Liver (tissue), 9 donors: ENCODE results near the gene FBN1. TPM values are rescaled to one million over a fixed set of nuclear protein-coding genes. Genes with fewer than 3 reads are reported as not detected.

ENCODE experiments used
- DNase-seq: peaks from one replicate; pipeline ENCODE4 v3.0.0-alpha.2; 2017; ENCODE audit warnings: low spot score
- H3K27ac ChIP-seq, 2 donors: one replicate each; pipeline ENCODE4 v1.7.0; 2013; ENCODE audit warnings: inconsistent platforms in 2 of 2, low read length in 2 of 2, control low read depth in 1 of 2, low read depth in 1 of 2, mild to moderate bottlenecking in 1 of 2
- H3K27me3 ChIP-seq, 4 donors: one replicate each; pipeline versions ENCODE4 v1.6.1 to v1.7.0; 2013; ENCODE audit warnings: low read length in 3 of 4, inconsistent platforms in 1 of 4, mild to moderate bottlenecking in 1 of 4, moderate library complexity in 1 of 4; ENCODE audit not compliant: control insufficient read depth in 4 of 4, insufficient read depth in 4 of 4
- H3K36me3 ChIP-seq, 4 donors: one replicate each; pipeline versions ENCODE4 v1.6.1 to v1.7.0; 2013; ENCODE audit warnings: low read length in 3 of 4, mild to moderate bottlenecking in 3 of 4, low read depth in 1 of 4, moderate library complexity in 1 of 4; ENCODE audit not compliant: control insufficient read depth in 4 of 4, insufficient read depth in 3 of 4
- H3K4me1 ChIP-seq, 4 donors: one replicate each; pipeline versions ENCODE4 v1.6.1 to v1.7.0; 2013; ENCODE audit warnings: low read length in 3 of 4, mild to moderate bottlenecking in 3 of 4, moderate library complexity in 1 of 4; ENCODE audit not compliant: control insufficient read depth in 4 of 4, insufficient read depth in 4 of 4
- H3K4me3 ChIP-seq, 3 donors: one replicate each; pipeline versions ENCODE4 v1.6.1 to v1.7.0; 2013; ENCODE audit warnings: low read length in 3 of 3, control low read depth in 1 of 3, low read depth in 1 of 3, mild to moderate bottlenecking in 1 of 3
- H3K9ac ChIP-seq, 2 donors: one replicate each; pipeline ENCODE4 v1.7.0; 2013; ENCODE audit warnings: low read length in 2 of 2, mild to moderate bottlenecking in 2 of 2, moderate library complexity in 2 of 2, control low read depth in 1 of 2, low read depth in 1 of 2
- H3K9me3 ChIP-seq, 4 donors: one replicate each; pipeline versions ENCODE4 v1.6.1 to v1.7.0; 2013; ENCODE audit warnings: low read length in 3 of 4; ENCODE audit not compliant: control insufficient read depth in 4 of 4
- CTCF ChIP-seq: fragments of 150-350 bp; IDR thresholded peaks from 2 replicates; pipeline ENCODE4 v1.5.1; 2017; ENCODE audit warnings: improper control_type of control experiment, low read depth, low read length; ENCODE audit not compliant: missing input control
- EGR1 ChIP-seq, 2 donors: IDR thresholded peaks; 2 replicates each; pipeline ENCODE4 v1.6.1; 2016 to 2018; ENCODE audit warnings: antibody characterized with exemption in 2 of 2, low read depth in 2 of 2
- FOXA1 ChIP-seq: IDR thresholded peaks from 2 replicates; pipeline ENCODE4 v1.6.1; 2016; ENCODE audit warnings: antibody characterized with exemption
- FOXA2 ChIP-seq: IDR thresholded peaks from 2 replicates; pipeline ENCODE4 v1.6.1; 2016; ENCODE audit warnings: antibody characterized with exemption
- GABPA ChIP-seq, 2 donors: IDR thresholded peaks in 1 of 2; conservative IDR thresholded peaks in 1 of 2; 2 replicates each; pipeline ENCODE4 v1.6.1; 2016; ENCODE audit warnings: antibody characterized with exemption in 2 of 2, mild to moderate bottlenecking in 1 of 2, moderate library complexity in 1 of 2
- HNF4A ChIP-seq, 2 donors: conservative IDR thresholded peaks; 2 replicates each; pipeline ENCODE4 v1.6.1; 2016; ENCODE audit warnings: antibody characterized with exemption in 2 of 2, mild to moderate bottlenecking in 2 of 2
- HNF4G ChIP-seq: IDR thresholded peaks from 2 replicates; pipeline ENCODE4 v1.6.1; 2016; ENCODE audit warnings: antibody characterized with exemption
- JUND ChIP-seq, 2 donors: IDR thresholded peaks; 2 replicates each; pipeline ENCODE4 v1.6.1; 2016; ENCODE audit warnings: antibody characterized with exemption in 2 of 2
- NR2F2 ChIP-seq: IDR thresholded peaks from 2 replicates; pipeline ENCODE4 v1.6.1; 2016; ENCODE audit warnings: antibody characterized with exemption
- RAD21 ChIP-seq, 2 donors: IDR thresholded peaks; 2 replicates each; pipeline ENCODE4 v1.6.1; 2016; ENCODE audit warnings: antibody characterized with exemption in 2 of 2, mild to moderate bottlenecking in 2 of 2
- REST ChIP-seq: IDR thresholded peaks from 2 replicates; pipeline ENCODE4 v1.6.1; 2016; ENCODE audit warnings: antibody characterized with exemption, mild to moderate bottlenecking
- RXRA ChIP-seq, 2 donors: IDR thresholded peaks; 2 replicates each; pipeline ENCODE4 v1.6.1; 2017 to 2018; ENCODE audit warnings: antibody characterized with exemption in 2 of 2, mild to moderate bottlenecking in 1 of 2
- TAF1 ChIP-seq: conservative IDR thresholded peaks from 2 replicates; pipeline ENCODE4 v1.6.1; 2016; ENCODE audit warnings: antibody characterized with exemption, mild to moderate bottlenecking
- YY1 ChIP-seq: IDR thresholded peaks from 2 replicates; pipeline ENCODE4 v1.6.1; 2016; ENCODE audit warnings: antibody characterized with exemption, mild to moderate bottlenecking
- WGBS: extraction: QIAGEN DNeasy Blood & Tissue Kit; methylation state at CpG from one replicate; pipeline ENCODE4 v1.1.7; 2013; 5-methylcytosine and 5-hydroxymethylcytosine counted together
- polyA plus RNA-seq, 2 donors: library from polyadenylated mRNA; stranded (reverse) in 1 of 2; unstranded in 1 of 2; fragments of 200-250 nt in 1 of 2; fragments of >200 nt in 1 of 2; fragmentation: Nextera tagmentation in 1 of 2; extraction: Ambion mirVana in 1 of 2; gene quantifications; one replicate each; pipeline versions ENCODE4 v1.2.1 to v1.2.3, GENCODE V29; 2013 to 2015
- total RNA-seq, 2 donors: library from RNA; depleted of rRNA; stranded (reverse); fragments of >200 nt; gene quantifications; one replicate each; pipeline ENCODE4 v1.2.3, GENCODE V29; 2014
- TF ChIP-seq, protein P1 (sequence below): IDR thresholded peaks from 2 replicates; pipeline ENCODE4 v1.6.1; 2016; ENCODE audit warnings: antibody characterized with exemption
- TF ChIP-seq, protein P2 (sequence below): IDR thresholded peaks from 2 replicates; pipeline ENCODE4 v1.6.1; 2016; ENCODE audit warnings: antibody characterized with exemption
- TF ChIP-seq, protein P3 (sequence below): IDR thresholded peaks from 2 replicates; pipeline ENCODE4 v1.6.1; 2016; ENCODE audit warnings: antibody characterized with exemption
- donor health status: healthy.
- donor health status: healthy.
- donor health status: healthy.
- donor health status: healthy.
- donor health status: healthy.

The FBN1 gene
- total and polyA plus RNA-seq, 4 donors = 1.3 to 20.1 (median 12.4) TPM

DNA sequence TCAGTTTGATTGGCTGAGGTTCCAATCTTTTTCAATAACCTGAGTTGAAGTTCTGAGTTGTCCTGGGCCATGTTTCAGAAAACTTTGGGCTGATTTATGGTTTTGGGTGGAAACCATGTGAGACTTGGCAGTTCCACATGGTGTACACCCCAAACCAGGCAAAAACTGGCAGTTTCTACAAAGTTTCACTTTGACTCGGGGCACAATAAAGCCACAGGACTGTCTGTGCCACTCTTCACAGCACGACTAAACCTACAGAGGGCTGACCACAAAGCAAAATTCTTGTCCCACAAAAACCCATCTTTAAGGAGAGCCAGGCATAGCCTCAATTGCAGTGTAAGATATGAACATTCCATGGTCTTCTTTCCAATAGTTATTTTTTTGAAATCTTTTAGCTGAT, 159.3 kb downstream of the FBN1 start:
- Histone ChIP-seq H3K9me3 (no peaks in the 10 kb centered on the region), H3K36me3 (no peaks in the 10 kb centered on the region), H3K9ac (no peak overlapping the region), H3K4me3 (no peak overlapping the region), H3K27me3 (no peaks in the 10 kb centered on the region), H3K4me1 (no peaks in the 10 kb centered on the region), H3K27ac (no peak overlapping the region)
- WGBS = 80% methylated on average over 2 of the region's 2 CpGs
- TF ChIP-seq HNF4G (no peak), FOXA2 (no peak), YY1 (no peak), HNF4A (conservative IDR thresholded peaks at IDR 0.05) (no peak), TAF1 (no peak), JUND (IDR thresholded peaks at IDR 0.05) (no peak), GABPA (IDR thresholded peaks at IDR 0.05 in 1 of 2, conservative IDR thresholded peaks at IDR 0.05 in 1 of 2) (no peak), EGR1 (IDR thresholded peaks at IDR 0.05; ENCODE audit: low read depth in 2 of 2) (no peak), FOXA1 (no peak)
- TF ChIP-seq, protein P1, sequence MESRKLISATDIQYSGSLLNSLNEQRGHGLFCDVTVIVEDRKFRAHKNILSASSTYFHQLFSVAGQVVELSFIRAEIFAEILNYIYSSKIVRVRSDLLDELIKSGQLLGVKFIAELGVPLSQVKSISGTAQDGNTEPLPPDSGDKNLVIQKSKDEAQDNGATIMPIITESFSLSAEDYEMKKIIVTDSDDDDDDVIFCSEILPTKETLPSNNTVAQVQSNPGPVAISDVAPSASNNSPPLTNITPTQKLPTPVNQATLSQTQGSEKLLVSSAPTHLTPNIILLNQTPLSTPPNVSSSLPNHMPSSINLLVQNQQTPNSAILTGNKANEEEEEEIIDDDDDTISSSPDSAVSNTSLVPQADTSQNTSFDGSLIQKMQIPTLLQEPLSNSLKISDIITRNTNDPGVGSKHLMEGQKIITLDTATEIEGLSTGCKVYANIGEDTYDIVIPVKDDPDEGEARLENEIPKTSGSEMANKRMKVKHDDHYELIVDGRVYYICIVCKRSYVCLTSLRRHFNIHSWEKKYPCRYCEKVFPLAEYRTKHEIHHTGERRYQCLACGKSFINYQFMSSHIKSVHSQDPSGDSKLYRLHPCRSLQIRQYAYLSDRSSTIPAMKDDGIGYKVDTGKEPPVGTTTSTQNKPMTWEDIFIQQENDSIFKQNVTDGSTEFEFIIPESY = no peak
- TF ChIP-seq, protein P2, sequence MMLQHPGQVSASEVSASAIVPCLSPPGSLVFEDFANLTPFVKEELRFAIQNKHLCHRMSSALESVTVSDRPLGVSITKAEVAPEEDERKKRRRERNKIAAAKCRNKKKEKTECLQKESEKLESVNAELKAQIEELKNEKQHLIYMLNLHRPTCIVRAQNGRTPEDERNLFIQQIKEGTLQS = no peak
- DNase-seq = no peak

DNA sequence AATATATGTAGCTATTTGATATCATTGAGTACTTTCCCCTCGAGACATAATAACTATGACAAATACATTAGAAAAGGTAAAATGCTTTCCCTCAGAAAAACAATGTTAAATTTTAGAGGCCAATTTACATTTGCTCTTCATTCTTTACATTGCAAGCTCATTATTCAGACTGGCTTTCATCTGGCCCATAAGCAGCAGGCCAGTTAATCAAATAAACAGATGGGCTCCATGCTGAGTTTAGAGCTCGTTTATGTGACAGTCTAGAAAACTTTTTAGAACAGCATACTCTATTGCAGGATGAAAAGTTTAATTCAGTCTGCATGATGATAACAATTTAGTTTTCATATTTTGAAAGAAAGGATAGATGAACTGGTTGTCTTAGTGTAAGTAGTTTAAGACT, 163.7 kb downstream of the FBN1 start:
- TF ChIP-seq YY1 (no peak), FOXA2 (no peak), JUND (IDR thresholded peaks at IDR 0.05) (no peak), REST (no peak), HNF4G (no peak), TAF1 (no peak), GABPA (IDR thresholded peaks at IDR 0.05 in 1 of 2, conservative IDR thresholded peaks at IDR 0.05 in 1 of 2) (no peak)
- TF ChIP-seq, protein P3, sequence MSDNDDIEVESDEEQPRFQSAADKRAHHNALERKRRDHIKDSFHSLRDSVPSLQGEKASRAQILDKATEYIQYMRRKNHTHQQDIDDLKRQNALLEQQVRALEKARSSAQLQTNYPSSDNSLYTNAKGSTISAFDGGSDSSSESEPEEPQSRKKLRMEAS = no peak
- no peak overlapping the region for H3K4me3 ChIP-seq
- H3K4me1 ChIP-seq = no peaks in the 10 kb centered on the region
- H3K9me3 ChIP-seq = no peaks in the 10 kb centered on the region
- H3K27ac ChIP-seq = no peak overlapping the region
- no peak overlapping the region for H3K9ac ChIP-seq
- no peaks in the 10 kb centered on the region for H3K27me3 ChIP-seq
- no peaks in the 10 kb centered on the region for H3K36me3 ChIP-seq
- WGBS = 84% methylated on average over 2 of the region's 2 CpGs
- DNase-seq = no peak

DNA sequence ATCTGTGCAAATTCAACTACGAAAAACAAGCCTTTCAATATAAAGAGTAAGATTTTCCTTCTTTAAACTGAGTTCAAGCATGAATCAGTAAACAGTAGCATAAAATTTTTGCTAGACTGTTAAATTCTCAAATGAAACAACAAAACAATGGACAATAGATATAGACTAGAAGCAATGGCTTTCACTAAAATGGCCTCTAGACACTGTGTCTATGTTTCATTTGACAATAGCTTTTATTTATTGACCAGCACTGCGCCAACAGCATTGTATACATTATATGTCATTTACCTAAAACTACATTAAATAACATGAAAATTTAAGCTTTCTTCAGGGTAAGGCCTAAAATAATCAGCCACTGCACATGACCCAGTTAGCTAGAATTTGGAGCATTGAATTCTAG, 165.8 kb downstream of the FBN1 start:
- H3K27me3 ChIP-seq = no peaks in the 10 kb centered on the region
- no peak for DNase-seq
- no peak overlapping the region for H3K27ac ChIP-seq
- no peaks in the 10 kb centered on the region for H3K4me1 ChIP-seq
- H3K9ac ChIP-seq = no peak overlapping the region
- H3K9me3 ChIP-seq = no peaks in the 10 kb centered on the region
- no peak overlapping the region for H3K4me3 ChIP-seq
- 97% methylated on average over 2 of the region's 2 CpGs for WGBS
- no peaks in the 10 kb centered on the region for H3K36me3 ChIP-seq
- TF ChIP-seq NR2F2 (no peak), JUND (IDR thresholded peaks at IDR 0.05) (no peak), GABPA (IDR thresholded peaks at IDR 0.05 in 1 of 2, conservative IDR thresholded peaks at IDR 0.05 in 1 of 2) (no peak), FOXA1 (no peak), YY1 (no peak), EGR1 (IDR thresholded peaks at IDR 0.05; ENCODE audit: low read depth in 2 of 2) (no peak), FOXA2 (no peak), RAD21 (IDR thresholded peaks at IDR 0.05) (no peak), CTCF (no peak), HNF4G (no peak), RXRA (IDR thresholded peaks at IDR 0.05) (no peak)
- TF ChIP-seq, protein P2 = no peak
- TF ChIP-seq, protein P1 = no peak
